ENCODE results near the gene P3H3.

- no peak for TF ChIP-seq FOS (IDR thresholded peaks at IDR 0.05; ENCODE audit: extremely low read depth, insufficient read length)
- no peak for TF ChIP-seq EP300 (IDR thresholded peaks at IDR 0.05; ENCODE audit: low read length)
- TF ChIP-seq EZH2 (IDR thresholded peaks at IDR 0.05; ENCODE audit: borderline replicate concordance, low read depth, low read length): no peak
- TF ChIP-seq CTCF (IDR thresholded peaks at IDR 0.05 in 2 of 3, conservative IDR thresholded peaks at IDR 0.05 in 1 of 3; ENCODE audit: insufficient read depth in 2 of 3, low read depth in 1 of 3, low read length in 3 of 3): no peak
- no peak for TF ChIP-seq SRF (CRISPR knock-in tag; IDR thresholded peaks at IDR 0.05)
- TF ChIP-seq NFE2 (IDR thresholded peaks at IDR 0.05; ENCODE audit: low read depth): no peak
- TF ChIP-seq GTF2F1 (IDR thresholded peaks at IDR 0.05; ENCODE audit: low read depth, low read length): no peak
Measured at GRCh38 chr12:6888360-6888759, 60.2 kb downstream of the P3H3 start.

Measured in K562 (cell line).